Mucosa of rectum (tissue), 2 donors: ENCODE measurements around the gene ACYP2.
A peak's percentile ranks its signal among the peaks of the same experiment; 100 is the strongest.
"Not testable (repeated sequence)": the region's sequence is repeated elsewhere in the genome, so short reads cannot be mapped to it uniquely, and the experiment has no call there.

Experiments
- H3K27ac ChIP-seq, 2 donors: one replicate each; pipeline ENCODE4 v1.7.0; 2013; ENCODE audit warnings: inconsistent platforms in 2 of 2, low read depth in 2 of 2, low read length in 2 of 2
- H3K27me3 ChIP-seq, 2 donors: one replicate each; pipeline ENCODE4 v1.7.0; 2013; ENCODE audit warnings: low read length in 2 of 2; ENCODE audit not compliant: control insufficient read depth in 2 of 2, insufficient read depth in 2 of 2
- H3K36me3 ChIP-seq, 2 donors: one replicate each; pipeline ENCODE4 v1.7.0; 2013; ENCODE audit warnings: low read length in 2 of 2; ENCODE audit not compliant: control insufficient read depth in 2 of 2, insufficient read depth in 2 of 2
- H3K4me1 ChIP-seq, 2 donors: one replicate each; pipeline ENCODE4 v1.7.0; 2013; ENCODE audit warnings: low read length in 2 of 2, mild to moderate bottlenecking in 1 of 2; ENCODE audit not compliant: control insufficient read depth in 2 of 2, insufficient read depth in 2 of 2
- H3K4me3 ChIP-seq, 2 donors: one replicate each; pipeline ENCODE4 v1.7.0; 2013; ENCODE audit warnings: low read length in 2 of 2
- H3K9ac ChIP-seq, 2 donors: one replicate each; pipeline ENCODE4 v1.7.0; 2013; ENCODE audit warnings: low read length in 2 of 2, low read depth in 1 of 2, mild to moderate bottlenecking in 1 of 2
- H3K9me3 ChIP-seq, 2 donors: one replicate each; pipeline ENCODE4 v1.7.0; 2013; ENCODE audit warnings: low read length in 2 of 2; ENCODE audit not compliant: control insufficient read depth in 2 of 2
- donor health status: healthy.
- donor health status: Normal muscosa, but diverticular disease.

The ACYP2 gene

DNA sequence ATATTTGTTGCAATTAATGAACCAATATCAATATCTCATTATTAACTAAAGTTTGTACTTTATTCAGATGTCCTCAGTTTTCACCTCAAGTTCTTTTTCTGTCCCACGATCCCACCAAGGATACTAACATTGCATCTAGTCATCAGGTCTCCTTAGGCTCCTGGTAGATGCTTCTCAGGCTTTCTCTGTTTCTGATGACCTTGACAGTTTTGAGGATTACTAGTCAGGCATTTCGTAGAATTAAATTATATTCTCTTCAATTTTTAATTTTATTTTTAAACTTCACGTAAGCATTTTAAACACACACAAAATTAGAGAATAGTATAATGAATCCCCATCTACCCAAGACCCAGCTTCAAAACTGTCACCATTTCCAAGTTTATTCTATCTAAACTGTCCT lies 5.6 kb upstream of the ACYP2 start:
- Histone ChIP-seq H3K9me3 (no peaks in the 10 kb centered on the region), H3K27ac (no peak overlapping the region), H3K36me3 (no peaks in the 10 kb centered on the region), H3K27me3 (no peaks in the 10 kb centered on the region), H3K4me1 (peaks cover 0 to 2% of the 10 kb centered on the region in 2 donors), H3K9ac (no peak overlapping the region), H3K4me3 (no peak overlapping the region)

- not testable (repeated sequence) for H3K27me3 ChIP-seq, H3K4me1 ChIP-seq, H3K9me3 ChIP-seq, H3K9ac ChIP-seq, H3K36me3 ChIP-seq
- Histone ChIP-seq H3K27ac (peak overlapping the region in 1 of 2 donors; percentile 35), H3K4me3 (peak overlapping the region in 1 of 2 donors; percentile 95)
Measured at GRCh38 chr2:54114479-54114878, 936 bp upstream of the ACYP2 start.

DNA sequence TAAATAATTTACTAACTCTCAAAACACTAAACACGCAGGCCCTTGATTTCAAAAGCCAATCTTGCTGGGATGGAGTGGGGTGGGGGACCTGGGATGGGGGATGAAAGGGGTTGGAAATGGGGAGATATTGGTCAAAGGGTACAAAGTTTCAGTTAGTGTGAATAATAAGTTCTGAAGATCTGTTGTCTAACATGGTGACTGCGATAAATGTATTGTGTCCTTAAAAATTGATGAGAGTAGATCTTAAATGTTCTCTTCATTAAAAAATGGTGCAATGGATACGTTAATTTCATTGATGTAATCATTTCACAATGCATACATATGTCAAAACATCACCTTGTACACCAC lies 505 bp upstream of the ACYP2 start:
- H3K9ac ChIP-seq = peak overlapping the region; percentile 99
- H3K4me1 ChIP-seq = peaks cover 0 to 2% of the 10 kb centered on the region in 2 donors
- H3K27me3 ChIP-seq = no peaks in the 10 kb centered on the region
- H3K4me3 ChIP-seq = peak overlapping the region; percentile 94 to 95
- peak overlapping the region; percentile 98 to 99 for H3K27ac ChIP-seq
- no peaks in the 10 kb centered on the region for H3K9me3 ChIP-seq
- no peaks in the 10 kb centered on the region for H3K36me3 ChIP-seq

DNA sequence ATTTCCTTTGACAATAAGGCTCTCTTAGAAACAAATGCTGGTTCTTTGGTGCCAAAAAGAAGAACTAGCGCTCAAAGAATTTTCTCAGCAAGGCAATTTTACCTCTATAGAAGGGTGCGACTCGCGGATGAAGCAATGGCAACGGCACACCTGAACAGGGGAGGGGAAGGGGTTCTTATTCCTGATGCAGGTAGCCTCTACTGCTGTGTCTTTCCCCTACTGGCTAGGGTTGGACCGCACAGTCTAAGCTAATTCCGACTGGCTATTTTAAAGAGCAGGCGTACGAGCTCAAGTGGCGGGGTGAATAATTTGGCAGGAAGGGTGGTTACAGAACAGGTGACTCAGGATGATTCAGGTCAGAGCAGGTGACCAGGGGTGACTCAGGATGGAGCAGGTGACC lies 1.2 kb downstream of the ACYP2 start:
- H3K4me1 ChIP-seq, H3K27me3 ChIP-seq, H3K4me3 ChIP-seq, H3K36me3 ChIP-seq, H3K9ac ChIP-seq, H3K27ac ChIP-seq, H3K9me3 ChIP-seq: not testable (repeated sequence)

DNA sequence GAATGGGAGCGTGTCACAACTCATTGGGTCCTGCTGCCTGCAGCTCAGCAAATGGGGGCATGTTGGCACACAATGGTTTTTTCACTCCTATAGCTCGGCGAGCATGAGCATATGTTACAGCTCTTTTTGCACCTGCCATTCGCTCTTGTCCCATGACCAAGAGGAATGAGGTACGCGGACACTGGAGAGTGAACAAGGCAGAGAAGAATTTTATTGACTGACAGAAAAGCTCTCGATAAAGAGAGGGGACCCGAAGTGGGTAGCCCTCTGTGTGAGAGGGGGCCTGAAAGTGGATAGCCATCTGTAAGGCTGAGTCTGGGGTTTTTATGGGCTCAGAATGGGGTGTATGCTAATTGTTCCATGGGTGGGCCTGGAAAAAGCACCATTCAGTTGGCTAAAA lies 5.5 kb downstream of the ACYP2 start:
- no peak overlapping the region for H3K27ac ChIP-seq

GRCh38 chr2:54122171-54122935 lies 6.9 kb downstream of the ACYP2 start:
- Histone ChIP-seq H3K27me3 (no peaks in the 10 kb centered on the region), H3K27ac (no peak overlapping the region), H3K4me1 (no peaks in the 10 kb centered on the region), H3K9me3 (peaks cover 0 to 3% of the 10 kb centered on the region in 2 donors), H3K36me3 (no peaks in the 10 kb centered on the region), H3K9ac (no peak overlapping the region), H3K4me3 (no peak overlapping the region)

More for the DNA sequence above, 5.5 kb downstream of the ACYP2 start:
- no peaks in the 10 kb centered on the region for H3K36me3 ChIP-seq
- H3K4me3 ChIP-seq = no peak overlapping the region
- H3K9me3 ChIP-seq = peaks cover 0 to 3% of the 10 kb centered on the region in 2 donors
- no peaks in the 10 kb centered on the region for H3K27me3 ChIP-seq
- no peaks in the 10 kb centered on the region for H3K4me1 ChIP-seq
- H3K9ac ChIP-seq = no peak overlapping the region

DNA sequence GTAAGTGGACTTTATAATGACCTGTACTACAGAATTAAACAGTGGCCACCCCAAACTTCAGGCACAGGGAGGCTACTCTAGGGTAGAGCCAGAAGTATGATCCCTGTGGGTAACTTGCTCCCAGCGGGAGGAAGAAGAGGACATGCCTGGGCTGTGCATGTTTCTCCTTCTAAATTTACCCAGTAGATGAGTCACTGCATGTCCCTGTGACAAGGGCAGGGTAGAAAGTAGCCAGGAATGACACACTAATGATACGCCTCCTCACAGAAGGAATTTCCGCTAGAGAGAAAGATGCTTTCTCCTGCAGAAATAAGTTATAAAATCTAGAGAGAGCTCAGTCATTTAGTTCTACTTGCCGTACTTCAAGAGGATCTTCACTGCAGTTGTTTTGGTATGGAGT lies 7.5 kb downstream of the ACYP2 start:
- Histone ChIP-seq H3K9ac (no peak overlapping the region), H3K4me3 (no peak overlapping the region), H3K36me3 (no peaks in the 10 kb centered on the region), H3K27me3 (no peaks in the 10 kb centered on the region), H3K27ac (no peak overlapping the region), H3K4me1 (no peaks in the 10 kb centered on the region), H3K9me3 (peaks cover 0 to 3% of the 10 kb centered on the region in 2 donors)

GRCh38 chr2:54127174-54127573 lies 11.8 kb downstream of the ACYP2 start:
- not testable (repeated sequence) for H3K4me3 ChIP-seq, H3K4me1 ChIP-seq, H3K36me3 ChIP-seq, H3K9me3 ChIP-seq, H3K27ac ChIP-seq, H3K9ac ChIP-seq, H3K27me3 ChIP-seq

GRCh38 chr2:54133056-54133455 lies 17.6 kb downstream of the ACYP2 start:
- Histone ChIP-seq H3K4me3 (no peak overlapping the region), H3K9ac (no peak overlapping the region), H3K36me3 (no peaks in the 10 kb centered on the region), H3K9me3 (no peaks in the 10 kb centered on the region), H3K27me3 (no peaks in the 10 kb centered on the region), H3K4me1 (no peaks in the 10 kb centered on the region), H3K27ac (no peak overlapping the region)

DNA sequence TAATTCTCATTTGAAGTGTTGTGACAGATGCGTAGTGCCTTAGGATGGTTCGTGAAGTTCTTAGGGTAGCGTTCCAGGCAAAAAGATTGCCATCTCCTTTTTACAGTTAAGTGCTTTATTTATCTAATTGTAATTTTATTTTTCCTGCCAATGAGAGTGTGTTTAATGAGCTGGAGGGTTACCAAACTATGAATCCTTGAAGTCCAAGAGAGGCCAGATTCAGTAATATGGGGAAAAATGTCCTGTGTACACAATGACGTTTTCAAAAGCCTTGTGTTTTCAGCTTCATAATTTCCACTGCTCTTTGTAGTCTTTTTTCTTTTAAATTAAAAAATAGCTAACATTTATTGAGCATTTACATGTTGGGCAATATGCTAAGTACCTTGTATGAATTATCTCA lies 23.8 kb downstream of the ACYP2 start:
- H3K27ac ChIP-seq = no peak overlapping the region
- H3K27me3 ChIP-seq = no peaks in the 10 kb centered on the region
- H3K36me3 ChIP-seq = no peaks in the 10 kb centered on the region
- no peak overlapping the region for H3K4me3 ChIP-seq
- no peaks in the 10 kb centered on the region for H3K9me3 ChIP-seq
- no peak overlapping the region for H3K9ac ChIP-seq
- H3K4me1 ChIP-seq = no peaks in the 10 kb centered on the region

GRCh38 chr2:54143780-54144179 lies 28.4 kb downstream of the ACYP2 start:
- H3K4me3 ChIP-seq = no peak overlapping the region
- no peak overlapping the region for H3K9ac ChIP-seq
- H3K4me1 ChIP-seq = no peaks in the 10 kb centered on the region
- H3K27ac ChIP-seq = no peak overlapping the region
- H3K27me3 ChIP-seq = no peaks in the 10 kb centered on the region
- no peaks in the 10 kb centered on the region for H3K36me3 ChIP-seq
- no peaks in the 10 kb centered on the region for H3K9me3 ChIP-seq
